AG20443 (cell line): Measurements from ENCODE around the gene FAM118A.
"Not testable (repeated sequence)": the region's sequence is repeated elsewhere in the genome, so short reads cannot be mapped to it uniquely, and the experiment has no call there.

Experiments
- DNase-seq: peaks from one replicate; pipeline ENCODE4 v3.0.0; 2012; ENCODE audit warnings: low spot score, mixed read lengths

FAM118A gene

DNA sequence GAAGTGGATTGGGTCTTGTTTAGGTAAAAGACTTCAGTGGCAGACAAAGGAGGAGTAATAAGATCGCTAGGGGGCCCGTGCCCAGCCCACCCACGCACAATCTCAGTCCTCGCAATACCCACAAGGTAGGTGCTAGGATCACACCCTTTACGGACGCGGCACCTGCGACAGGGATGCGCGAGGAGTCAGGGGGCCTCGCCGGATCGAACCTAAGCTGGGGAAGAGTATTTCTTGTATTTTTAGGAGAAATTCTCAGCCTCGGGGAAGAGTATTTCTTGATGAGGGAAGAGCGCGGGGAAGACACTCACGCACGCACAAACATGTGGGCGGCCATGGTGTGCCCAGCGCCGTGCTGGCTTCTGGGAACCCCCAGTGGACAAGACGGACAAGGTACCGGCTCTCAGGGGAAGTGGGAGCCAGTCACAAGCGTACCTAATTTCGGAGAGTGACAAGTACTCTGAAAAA is 745 bp upstream of the FAM118A start:
- DNase-seq = no peak

GRCh38 chr22:45310331-45310976 is 720 bp downstream of the FAM118A start:
- no peak for DNase-seq

- DNase-seq = no peak
Measured at GRCh38 chr22:45310977-45311531, 1.3 kb downstream of the FAM118A start.

DNA sequence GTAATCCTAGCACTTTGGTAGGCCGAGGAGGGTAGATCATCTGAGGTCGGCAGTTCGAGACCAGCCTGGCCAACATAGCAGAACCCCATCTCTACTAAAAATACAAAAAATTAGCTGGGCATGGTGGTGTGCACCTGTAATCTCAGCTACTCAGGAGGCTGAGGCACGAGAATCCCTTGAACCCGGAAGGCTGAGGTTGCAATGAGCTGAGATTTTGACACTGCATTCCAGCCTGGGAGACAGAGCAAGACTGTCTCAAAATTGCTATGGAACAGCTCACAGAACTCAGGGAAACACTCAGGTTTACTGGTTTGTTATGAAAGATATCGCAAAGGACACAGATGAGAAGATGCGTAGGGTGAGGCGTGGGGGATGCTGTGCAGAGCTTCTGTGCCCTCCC is 2.7 kb downstream of the FAM118A start:
- no peak for DNase-seq

GRCh38 chr22:45312856-45313255 is 3.1 kb downstream of the FAM118A start:
- DNase-seq = no peak

DNA sequence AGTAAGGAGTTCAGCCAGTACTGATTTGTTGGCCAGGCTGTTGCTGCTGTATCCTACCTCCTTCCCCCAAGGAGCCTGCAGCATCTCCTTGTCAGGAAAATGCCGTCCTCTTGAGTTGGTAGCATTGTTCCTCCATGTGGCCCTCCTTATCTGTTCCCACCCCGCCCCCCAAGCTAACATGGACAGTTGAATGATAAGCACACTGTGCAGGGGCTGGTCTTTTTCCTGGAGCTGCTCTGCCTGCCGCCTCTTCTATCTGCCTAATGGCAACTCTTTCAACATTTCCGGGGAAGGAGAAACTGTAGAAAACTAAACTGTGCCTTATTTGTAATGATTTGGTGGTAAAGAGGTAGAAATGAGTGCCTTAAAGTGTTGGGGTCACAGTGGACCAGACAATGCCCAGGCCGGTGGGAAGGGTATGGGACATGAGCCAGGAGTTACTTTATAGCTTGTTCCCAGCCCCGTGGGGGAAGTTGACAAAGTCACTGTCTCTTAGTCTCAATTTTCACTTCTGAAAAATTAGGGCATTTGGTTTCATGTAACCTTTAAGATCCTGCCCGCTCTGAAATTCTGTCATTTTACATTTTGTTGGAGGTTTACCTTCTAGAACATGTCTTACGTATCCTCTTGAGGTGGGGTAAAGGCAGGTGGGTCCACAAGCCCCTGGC is 4.5 kb downstream of the FAM118A start:
- no peak for DNase-seq

DNA sequence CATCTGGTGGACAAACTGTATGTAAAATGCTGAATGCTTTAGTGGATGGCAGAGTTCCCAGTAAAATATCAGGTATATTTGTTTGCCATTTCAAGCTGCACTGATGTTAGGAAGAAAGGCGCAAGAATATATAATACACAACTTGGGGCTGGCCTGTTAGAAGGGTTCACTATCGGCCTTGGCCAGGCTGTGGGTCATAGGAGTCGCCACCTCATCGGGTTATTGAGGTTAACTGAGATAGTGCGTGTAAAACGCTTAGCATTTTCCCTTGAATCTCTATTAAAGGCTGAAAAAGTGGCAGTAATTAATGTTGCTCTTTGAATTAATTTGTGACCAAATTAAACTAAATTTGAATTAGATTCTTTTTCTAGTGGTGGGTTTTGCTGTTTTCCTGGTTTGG is 5.1 kb downstream of the FAM118A start:
- DNase-seq = no peak

- DNase-seq = no peak
Measured at GRCh38 chr22:45316796-45317526, 7.2 kb downstream of the FAM118A start.

GRCh38 chr22:45317551-45318167 is 7.9 kb downstream of the FAM118A start:
- DNase-seq = peak; percentile 72

- peak; percentile 86 for DNase-seq
Measured at GRCh38 chr22:45318168-45318557, 8.4 kb downstream of the FAM118A start.

DNA sequence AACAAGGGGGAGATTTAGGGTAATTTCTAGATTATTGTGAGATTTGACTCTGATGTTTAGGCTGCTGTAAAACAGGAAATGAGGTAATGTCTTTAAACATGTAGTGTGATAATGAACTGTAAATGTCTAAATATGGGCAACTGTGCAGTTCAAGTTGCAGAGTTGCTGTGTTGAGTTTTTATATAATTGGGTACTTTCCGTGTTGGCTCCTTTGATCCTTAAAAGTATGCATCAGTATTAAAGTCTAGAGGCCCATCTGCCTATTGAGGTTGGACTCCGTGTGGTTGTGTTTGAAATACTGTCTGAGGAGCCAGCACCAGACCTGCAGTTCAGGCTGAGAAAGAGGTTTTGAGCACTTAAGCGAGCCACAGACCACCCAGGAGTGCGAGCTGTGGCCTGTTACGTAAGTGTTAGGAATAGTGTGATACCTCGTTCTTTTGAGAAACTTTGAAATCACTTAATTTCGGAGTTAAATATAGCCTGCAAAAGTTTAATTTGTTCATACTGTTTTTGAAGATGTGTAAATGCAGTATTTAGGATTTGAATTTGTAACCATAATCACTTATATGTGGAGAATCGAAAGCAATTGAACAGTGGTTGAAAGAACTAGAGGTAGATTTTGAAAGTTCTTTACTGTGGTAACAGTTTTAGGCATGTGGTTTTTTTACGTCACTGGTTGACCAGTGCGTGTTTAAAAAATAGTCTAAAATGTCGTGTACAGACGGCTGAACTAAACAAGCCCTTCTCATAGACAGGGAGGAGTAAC is 9.0 kb downstream of the FAM118A start:
- DNase-seq = no peak

- peak; percentile 55 for DNase-seq
Measured at GRCh38 chr22:45319324-45319685, 9.6 kb downstream of the FAM118A start.

GRCh38 chr22:45320357-45320976 is 10.7 kb downstream of the FAM118A start:
- DNase-seq = peak; percentile 46

- DNase-seq = no peak
Measured at GRCh38 chr22:45321827-45322226, 12.1 kb downstream of the FAM118A start.

- DNase-seq = no peak
Measured at GRCh38 chr22:45322873-45323525, 13.3 kb downstream of the FAM118A start.

- DNase-seq = no peak
Measured at GRCh38 chr22:45323695-45324094, 14.0 kb downstream of the FAM118A start.

DNA sequence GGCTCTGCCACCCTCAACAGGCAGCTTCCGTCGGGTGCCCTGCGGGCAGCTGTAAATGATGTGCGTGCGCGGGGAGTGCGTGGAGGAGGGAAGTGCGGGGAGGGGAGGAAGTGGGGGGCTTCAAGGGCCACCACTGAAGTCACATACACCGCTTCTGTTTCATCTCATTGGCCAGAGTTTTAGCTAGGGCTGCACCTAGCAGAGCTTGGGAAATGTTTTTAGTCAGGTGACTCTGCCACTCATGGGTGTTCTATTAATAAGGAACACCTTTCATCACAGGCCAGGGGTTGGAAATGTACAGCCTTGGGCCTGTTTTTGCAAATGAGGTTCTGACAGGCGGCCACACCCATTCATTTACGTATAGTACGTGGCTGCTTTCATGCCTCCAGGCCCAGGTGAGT is 14.6 kb downstream of the FAM118A start:
- no peak for DNase-seq

DNA sequence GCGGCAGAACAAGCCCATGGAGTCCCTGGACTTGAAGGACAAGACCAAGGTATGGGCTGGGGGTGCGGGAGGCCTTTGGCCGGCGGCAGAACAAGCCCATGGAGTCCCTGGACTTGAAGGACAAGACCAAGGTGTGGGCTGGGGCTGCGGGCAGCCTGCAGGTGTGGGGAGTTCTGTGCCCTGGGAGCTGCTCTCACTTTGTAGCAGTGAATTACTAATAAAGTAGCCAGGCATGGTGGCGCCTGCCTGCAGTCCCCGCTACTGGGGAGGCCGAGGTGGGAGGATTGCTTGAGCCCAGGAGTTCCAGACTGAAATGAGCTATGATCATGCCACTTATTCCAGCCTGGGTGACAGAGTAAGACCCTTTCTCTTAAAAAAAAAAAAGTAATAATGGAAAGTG is 18.5 kb downstream of the FAM118A start:
- not testable (repeated sequence) for DNase-seq

DNA sequence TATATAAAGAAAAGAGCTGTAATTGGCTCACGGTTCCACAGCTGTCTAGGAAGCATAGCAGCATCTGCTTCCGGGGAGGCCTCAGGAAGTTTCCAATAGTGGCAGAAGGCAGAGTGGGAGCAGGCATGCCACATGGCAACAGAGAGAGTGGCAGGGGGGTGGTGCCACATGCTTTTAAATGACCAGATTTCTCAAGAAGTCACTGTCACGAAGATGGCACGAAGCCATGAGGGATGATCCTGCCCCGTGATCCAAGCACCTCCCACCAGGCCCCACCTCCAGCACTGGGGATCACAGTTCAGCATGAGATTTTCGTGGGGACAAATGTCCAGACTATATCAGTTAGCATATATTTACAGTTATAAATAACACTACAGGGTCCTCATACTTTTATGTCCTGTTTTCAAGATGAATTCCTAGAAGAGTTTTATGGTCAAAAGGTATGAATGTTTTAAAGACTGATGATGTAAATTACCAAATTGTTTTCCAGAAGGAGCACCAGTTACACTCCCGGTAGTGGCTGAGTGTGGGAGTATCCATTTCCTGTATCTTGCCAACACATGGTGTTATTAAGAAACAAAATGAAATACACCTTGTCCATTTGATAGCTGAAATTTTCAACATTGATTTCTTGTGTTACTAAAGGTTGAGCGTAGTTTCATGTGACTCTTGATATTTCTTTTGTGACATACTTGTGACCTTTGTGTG is 19.2 kb downstream of the FAM118A start:
- no peak for DNase-seq

DNA sequence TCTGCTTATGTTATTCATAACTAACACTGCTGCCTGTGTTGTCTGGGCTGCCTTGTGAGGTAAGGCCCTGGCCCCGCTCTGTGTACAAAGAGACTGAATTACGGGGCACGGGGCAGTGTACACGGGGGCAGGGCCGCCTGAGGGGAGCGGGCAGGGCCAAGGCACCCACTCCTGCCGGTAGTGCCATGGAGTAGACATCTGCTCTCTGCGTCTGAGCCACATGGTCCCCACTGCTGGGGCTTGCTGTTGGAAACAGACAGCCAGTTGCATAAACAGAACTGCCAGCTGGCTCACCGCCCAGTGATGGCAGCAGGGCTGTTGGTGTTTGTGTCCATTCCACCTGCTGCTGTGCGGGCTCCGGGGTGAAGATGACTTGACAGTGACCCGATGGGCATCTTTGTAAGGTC is 19.8 kb downstream of the FAM118A start:
- DNase-seq = no peak
